Stimulated activated memory B cell treated with anti-CD40 and anti-IgM and Interleukin-4, amounts not matched to agents 10 μg/mL and 1 μg/mL and 100 μg/mL, for 72 hours (primary cell): Measurements from ENCODE around the gene IRF6.
"Not testable (repeated sequence)": the region's sequence is repeated elsewhere in the genome, so short reads cannot be mapped to it uniquely, and the experiment has no call there.

Experiments
- ATAC-seq: fragments of 150-1000 bp; cut with Tn5 transposase; 2 replicates; pipeline ENCODE4 v1.10.0; 2021
- H3K27ac Mint-ChIP-seq: one replicate; pipeline ENCODE4 v1.8.0; 2022; ENCODE audit warnings: mild to moderate bottlenecking, mixed read lengths
- H3K27me3 Mint-ChIP-seq: one replicate; pipeline ENCODE4 v1.8.0; 2022; ENCODE audit warnings: mixed read lengths
- H3K36me3 Mint-ChIP-seq: one replicate; pipeline ENCODE4 v1.8.0; 2022; ENCODE audit warnings: mixed read lengths
- H3K4me1 Mint-ChIP-seq: one replicate; pipeline ENCODE4 v1.8.0; 2022; ENCODE audit warnings: mixed read lengths
- H3K4me3 Mint-ChIP-seq: one replicate; pipeline ENCODE4 v1.8.0; 2022; ENCODE audit warnings: mild to moderate bottlenecking, moderate library complexity, mixed read lengths
- H3K9me3 Mint-ChIP-seq: one replicate; pipeline ENCODE4 v1.8.0; 2022; ENCODE audit warnings: mixed read lengths

Gene IRF6

GRCh38 chr1:209808059-209808581, 2.2 kb upstream of the IRF6 start:
- no peaks in the 10 kb centered on the region for H3K9me3 Mint-ChIP-seq
- no peaks in the 10 kb centered on the region for H3K36me3 Mint-ChIP-seq
- ATAC-seq = no peak
- peaks cover 9% of the 10 kb centered on the region for H3K4me1 Mint-ChIP-seq
- no peaks in the 10 kb centered on the region for H3K27me3 Mint-ChIP-seq
- H3K4me3 Mint-ChIP-seq = no peak overlapping the region
- no peak overlapping the region for H3K27ac Mint-ChIP-seq

- H3K27me3 Mint-ChIP-seq = no peaks in the 10 kb centered on the region
- H3K27ac Mint-ChIP-seq = no peak overlapping the region
Observed at GRCh38 chr1:209807509-209807908, 1.6 kb upstream of the IRF6 start.

GRCh38 chr1:209805341-209805781, 581 bp downstream of the IRF6 start:
- Mint-ChIP-seq H3K36me3 (no peaks in the 10 kb centered on the region), H3K4me3 (peak overlapping the region; percentile 21), H3K27ac (peak overlapping the region; percentile 79), H3K4me1 (peaks cover 9% of the 10 kb centered on the region), H3K9me3 (no peaks in the 10 kb centered on the region), H3K27me3 (no peaks in the 10 kb centered on the region)
- ATAC-seq = no peak

More at GRCh38 chr1:209807509-209807908, 1.6 kb upstream of the IRF6 start:
- Mint-ChIP-seq H3K4me1 (peaks cover 9% of the 10 kb centered on the region), H3K9me3 (no peaks in the 10 kb centered on the region), H3K36me3 (no peaks in the 10 kb centered on the region), H3K4me3 (no peak overlapping the region)
- no peak for ATAC-seq

- H3K27me3 Mint-ChIP-seq = no peaks in the 10 kb centered on the region
- H3K27ac Mint-ChIP-seq = no peak overlapping the region
- no peak for ATAC-seq
- H3K36me3 Mint-ChIP-seq = no peaks in the 10 kb centered on the region
- H3K9me3 Mint-ChIP-seq = no peaks in the 10 kb centered on the region
- H3K4me3 Mint-ChIP-seq = no peak overlapping the region
- H3K4me1 Mint-ChIP-seq = peaks cover 9% of the 10 kb centered on the region
Observed at GRCh38 chr1:209803568-209803967, 2.4 kb downstream of the IRF6 start.

- Mint-ChIP-seq H3K4me3 (no peak overlapping the region), H3K4me1 (peaks cover 14% of the 10 kb centered on the region), H3K36me3 (peaks cover 4% of the 10 kb centered on the region), H3K27me3 (no peaks in the 10 kb centered on the region), H3K9me3 (no peaks in the 10 kb centered on the region), H3K27ac (no peak overlapping the region)
- no peak for ATAC-seq
Observed at GRCh38 chr1:209802780-209803152, 3.2 kb downstream of the IRF6 start.

GRCh38 chr1:209802117-209802779, 3.7 kb downstream of the IRF6 start:
- H3K27me3 Mint-ChIP-seq = no peaks in the 10 kb centered on the region
- no peak for ATAC-seq
- H3K27ac Mint-ChIP-seq = no peak overlapping the region

GRCh38 chr1:209800984-209801834, 4.7 kb downstream of the IRF6 start:
- Mint-ChIP-seq H3K4me1 (peaks cover 14% of the 10 kb centered on the region), H3K9me3 (no peaks in the 10 kb centered on the region), H3K36me3 (peaks cover 11% of the 10 kb centered on the region), H3K27ac (no peak overlapping the region), H3K4me3 (no peak overlapping the region), H3K27me3 (no peaks in the 10 kb centered on the region)
- ATAC-seq = no peak

More at GRCh38 chr1:209802117-209802779, 3.7 kb downstream of the IRF6 start:
- Mint-ChIP-seq H3K4me3 (no peak overlapping the region), H3K4me1 (peaks cover 16% of the 10 kb centered on the region), H3K9me3 (no peaks in the 10 kb centered on the region), H3K36me3 (peaks cover 5% of the 10 kb centered on the region)

- Mint-ChIP-seq H3K27ac (no peak overlapping the region), H3K4me1 (peaks cover 7% of the 10 kb centered on the region), H3K9me3 (no peaks in the 10 kb centered on the region), H3K4me3 (no peak overlapping the region), H3K27me3 (peaks cover 8% of the 10 kb centered on the region), H3K36me3 (peaks cover 17% of the 10 kb centered on the region)
- no peak for ATAC-seq
Observed at GRCh38 chr1:209797978-209798639, 7.8 kb downstream of the IRF6 start.

GRCh38 chr1:209793711-209794110, 12.2 kb downstream of the IRF6 start:
- H3K4me3 Mint-ChIP-seq, H3K27me3 Mint-ChIP-seq, ATAC-seq, H3K9me3 Mint-ChIP-seq, H3K27ac Mint-ChIP-seq, H3K4me1 Mint-ChIP-seq: not testable (repeated sequence)
- H3K36me3 Mint-ChIP-seq = peaks cover 17% of the 10 kb centered on the region

GRCh38 chr1:209791920-209792319, 14.0 kb downstream of the IRF6 start:
- peaks cover 12% of the 10 kb centered on the region for H3K36me3 Mint-ChIP-seq
- peaks cover 20% of the 10 kb centered on the region for H3K27me3 Mint-ChIP-seq

GRCh38 chr1:209790286-209791193, 15.4 kb downstream of the IRF6 start:
- ATAC-seq = no peak
- H3K4me3 Mint-ChIP-seq = no peak overlapping the region
- H3K27ac Mint-ChIP-seq = no peak overlapping the region
- H3K36me3 Mint-ChIP-seq = peaks cover 6% of the 10 kb centered on the region
- peaks cover 24% of the 10 kb centered on the region for H3K27me3 Mint-ChIP-seq
- no peaks in the 10 kb centered on the region for H3K4me1 Mint-ChIP-seq
- H3K9me3 Mint-ChIP-seq = no peaks in the 10 kb centered on the region

More at GRCh38 chr1:209791920-209792319, 14.0 kb downstream of the IRF6 start:
- H3K9me3 Mint-ChIP-seq = no peaks in the 10 kb centered on the region
- ATAC-seq = no peak
- no peaks in the 10 kb centered on the region for H3K4me1 Mint-ChIP-seq
- H3K4me3 Mint-ChIP-seq = no peak overlapping the region
- no peak overlapping the region for H3K27ac Mint-ChIP-seq

- peaks cover 18% of the 10 kb centered on the region for H3K27me3 Mint-ChIP-seq
- no peak overlapping the region for H3K27ac Mint-ChIP-seq
- no peaks in the 10 kb centered on the region for H3K9me3 Mint-ChIP-seq
- ATAC-seq = no peak
- H3K4me1 Mint-ChIP-seq = peaks cover 8% of the 10 kb centered on the region
- H3K36me3 Mint-ChIP-seq = no peaks in the 10 kb centered on the region
- no peak overlapping the region for H3K4me3 Mint-ChIP-seq
Observed at GRCh38 chr1:209789245-209789644, 16.7 kb downstream of the IRF6 start.

- ATAC-seq = no peak
- H3K9me3 Mint-ChIP-seq = no peaks in the 10 kb centered on the region
- H3K4me1 Mint-ChIP-seq = peaks cover 20% of the 10 kb centered on the region
- no peak overlapping the region for H3K4me3 Mint-ChIP-seq
- H3K36me3 Mint-ChIP-seq = peaks cover 2% of the 10 kb centered on the region
- peaks cover 18% of the 10 kb centered on the region for H3K27me3 Mint-ChIP-seq
- H3K27ac Mint-ChIP-seq = no peak overlapping the region
Observed at GRCh38 chr1:209787551-209787950, 18.4 kb downstream of the IRF6 start.

GRCh38 chr1:209786146-209786545, 19.8 kb downstream of the IRF6 start:
- H3K27me3 Mint-ChIP-seq = peaks cover 18% of the 10 kb centered on the region
- no peak overlapping the region for H3K27ac Mint-ChIP-seq
- no peaks in the 10 kb centered on the region for H3K9me3 Mint-ChIP-seq
- no peak for ATAC-seq
- no peak overlapping the region for H3K4me3 Mint-ChIP-seq
- H3K4me1 Mint-ChIP-seq = peaks cover 20% of the 10 kb centered on the region
- peaks cover 13% of the 10 kb centered on the region for H3K36me3 Mint-ChIP-seq
